Fibroblast of lung (primary cell): ENCODE data around the gene LMNTD1. TPM values are rescaled to one million over a fixed set of nuclear protein-coding genes. Genes with fewer than 3 reads are reported as not detected.

Experiments
- DNase-seq, 2 donors: peaks; one replicate each; pipeline versions ENCODE4 v3.0.0 to v3.0.0-alpha.2; 2010; ENCODE audit warnings: low read depth in 2 of 2
- H2AFZ ChIP-seq: 2 replicates; pipeline ENCODE4 v1.5.1; 2012; ENCODE audit warnings: low read length, control low read depth, inconsistent platforms
- H3K27ac ChIP-seq: 2 replicates; pipeline ENCODE4 v1.5.1; 2011; ENCODE audit warnings: low read length, control low read depth; ENCODE audit not compliant: insufficient read depth
- H3K27me3 ChIP-seq: 2 replicates; pipeline ENCODE4 v1.5.1; 2011; ENCODE audit warnings: mild to moderate bottlenecking, low read length; ENCODE audit not compliant: control insufficient read depth, insufficient read depth
- H3K36me3 ChIP-seq: 2 replicates; pipeline ENCODE4 v1.5.1; 2011; ENCODE audit warnings: low read length; ENCODE audit not compliant: control insufficient read depth, insufficient read depth
- H3K4me1 ChIP-seq: 2 replicates; pipeline ENCODE4 v1.5.1; 2011; ENCODE audit warnings: low read length; ENCODE audit not compliant: control insufficient read depth, insufficient read depth; ENCODE audit errors: extremely low read depth
- H3K4me2 ChIP-seq: 2 replicates; pipeline ENCODE4 v1.5.1; 2011; ENCODE audit warnings: low read length, control low read depth; ENCODE audit not compliant: insufficient read depth; ENCODE audit errors: extremely low read depth
- H3K4me3 ChIP-seq, 4 experiments: fragments of 200-600 bp in 1 of 4; sonication (generic) in 1 of 4; replicated peaks in 1 of 4; 2 replicates each; pipeline ENCODE4 v1.5.1; 2011 to 2016; ENCODE audit warnings: low read length in 4 of 4, low read depth in 3 of 4, mild to moderate bottlenecking in 3 of 4, control low read depth in 2 of 4, inconsistent platforms in 1 of 4, mixed read lengths in 1 of 4; ENCODE audit not compliant: insufficient read depth in 1 of 4; ENCODE audit errors: control extremely low read depth in 1 of 4
- H3K79me2 ChIP-seq: 2 replicates; pipeline ENCODE4 v1.5.1; 2012; ENCODE audit warnings: mild to moderate bottlenecking, low read length, inconsistent platforms; ENCODE audit not compliant: control insufficient read depth, insufficient read depth
- H3K9ac ChIP-seq: 2 replicates; pipeline ENCODE4 v1.5.1; 2011; ENCODE audit warnings: mild to moderate bottlenecking, low read length, control low read depth; ENCODE audit not compliant: insufficient read depth
- H3K9me3 ChIP-seq: 2 replicates; pipeline ENCODE4 v1.5.1; 2012; ENCODE audit warnings: low read depth, low read length; ENCODE audit not compliant: control insufficient read depth, insufficient read depth
- H4K20me1 ChIP-seq: 2 replicates; pipeline ENCODE4 v1.5.1; 2011; ENCODE audit warnings: low read length; ENCODE audit not compliant: control insufficient read depth, insufficient read depth; ENCODE audit errors: extremely low read depth
- EZH2 ChIP-seq: IDR thresholded peaks from 2 replicates; pipeline ENCODE4 v1.5.1; 2012; ENCODE audit warnings: low read length, control low read depth, mild to moderate bottlenecking; ENCODE audit errors: missing control alignments
- polyA plus RNA-seq, 2 donors: library from polyadenylated mRNA; depleted of rRNA in 1 of 2; stranded (reverse) in 1 of 2; unstranded in 1 of 2; fragments of >200 nt; gene quantifications; 2 replicates each; pipeline ENCODE4 v1.2.1, GENCODE V29; 2011 to 2012; ENCODE audit warnings: missing spikeins in 1 of 2
- total RNA-seq: library from RNA; depleted of rRNA; stranded (reverse); fragments of >200 nt; gene quantifications from 2 replicates; pipeline ENCODE4 v1.2.1, GENCODE V29; 2014
- TF ChIP-seq, protein P1 (sequence below), 2 donors: IDR thresholded peaks in 1 of 2; conservative IDR thresholded peaks in 1 of 2; 1 replicate in 1 of 2; 2 replicates in 1 of 2; pipeline ENCODE4 v1.5.1; 2011 to 2012; ENCODE audit warnings: low read length in 2 of 2, control low read depth in 1 of 2, inconsistent platforms in 1 of 2, low read depth in 1 of 2, mild to moderate bottlenecking in 1 of 2

The LMNTD1 gene
- total and polyA plus RNA-seq, 2 donors (not counting 1 experiment from before 2014, with no cell fraction given), result not detected

GRCh38 chr12:25590011-25590721, 37.1 kb upstream of the LMNTD1 start:
- H3K27ac ChIP-seq, result no peak overlapping the region
- H3K9me3 ChIP-seq, result no peaks in the 10 kb centered on the region
- H2AFZ ChIP-seq, result no peak overlapping the region
- H3K4me3 ChIP-seq, result no peak overlapping the region
- H3K9ac ChIP-seq, result no peak overlapping the region
- H4K20me1 ChIP-seq, result no peaks in the 10 kb centered on the region
- H3K4me2 ChIP-seq, result no peak overlapping the region
- no peaks in the 10 kb centered on the region for H3K79me2 ChIP-seq
- no peaks in the 10 kb centered on the region for H3K36me3 ChIP-seq
- no peaks in the 10 kb centered on the region for H3K4me1 ChIP-seq
- TF ChIP-seq, protein P1, sequence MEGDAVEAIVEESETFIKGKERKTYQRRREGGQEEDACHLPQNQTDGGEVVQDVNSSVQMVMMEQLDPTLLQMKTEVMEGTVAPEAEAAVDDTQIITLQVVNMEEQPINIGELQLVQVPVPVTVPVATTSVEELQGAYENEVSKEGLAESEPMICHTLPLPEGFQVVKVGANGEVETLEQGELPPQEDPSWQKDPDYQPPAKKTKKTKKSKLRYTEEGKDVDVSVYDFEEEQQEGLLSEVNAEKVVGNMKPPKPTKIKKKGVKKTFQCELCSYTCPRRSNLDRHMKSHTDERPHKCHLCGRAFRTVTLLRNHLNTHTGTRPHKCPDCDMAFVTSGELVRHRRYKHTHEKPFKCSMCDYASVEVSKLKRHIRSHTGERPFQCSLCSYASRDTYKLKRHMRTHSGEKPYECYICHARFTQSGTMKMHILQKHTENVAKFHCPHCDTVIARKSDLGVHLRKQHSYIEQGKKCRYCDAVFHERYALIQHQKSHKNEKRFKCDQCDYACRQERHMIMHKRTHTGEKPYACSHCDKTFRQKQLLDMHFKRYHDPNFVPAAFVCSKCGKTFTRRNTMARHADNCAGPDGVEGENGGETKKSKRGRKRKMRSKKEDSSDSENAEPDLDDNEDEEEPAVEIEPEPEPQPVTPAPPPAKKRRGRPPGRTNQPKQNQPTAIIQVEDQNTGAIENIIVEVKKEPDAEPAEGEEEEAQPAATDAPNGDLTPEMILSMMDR (conservative IDR thresholded peaks at IDR 0.05 in 1 of 2, IDR thresholded peaks at IDR 0.05 in 1 of 2; ENCODE audit: low read depth in 1 of 2, low read length in 2 of 2), result no peak
- no peak for TF ChIP-seq EZH2
- no peaks in the 10 kb centered on the region for H3K27me3 ChIP-seq
- peak in 1 of 2 donors; percentile 40 for DNase-seq

DNA sequence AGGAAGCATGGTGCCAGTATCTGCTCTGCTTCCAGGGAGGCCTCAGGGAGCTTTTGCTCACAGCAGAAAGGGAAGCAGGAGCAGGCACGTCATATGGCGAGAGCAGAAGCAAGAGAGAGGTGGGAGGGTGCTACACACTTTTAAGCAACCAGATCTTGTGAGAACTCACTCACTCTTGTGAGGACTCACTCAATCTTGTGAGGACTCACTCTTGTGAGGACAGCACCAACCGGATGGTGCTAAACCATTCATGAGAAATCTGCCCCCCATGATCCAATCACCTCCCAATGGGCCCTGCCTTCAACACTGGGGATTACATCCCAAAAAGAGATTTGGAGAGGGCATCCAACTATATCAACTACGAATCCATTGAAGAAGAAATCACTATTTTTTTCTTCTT, 34.3 kb upstream of the LMNTD1 start:
- no peak overlapping the region for H2AFZ ChIP-seq
- no peaks in the 10 kb centered on the region for H3K79me2 ChIP-seq
- H4K20me1 ChIP-seq, result no peaks in the 10 kb centered on the region
- H3K36me3 ChIP-seq, result no peaks in the 10 kb centered on the region
- H3K9ac ChIP-seq, result no peak overlapping the region
- no peak overlapping the region for H3K27ac ChIP-seq
- H3K27me3 ChIP-seq, result no peaks in the 10 kb centered on the region
- H3K9me3 ChIP-seq, result no peaks in the 10 kb centered on the region
- H3K4me2 ChIP-seq, result no peak overlapping the region
- TF ChIP-seq, protein P1 (conservative IDR thresholded peaks at IDR 0.05 in 1 of 2, IDR thresholded peaks at IDR 0.05 in 1 of 2; ENCODE audit: low read depth in 1 of 2, low read length in 2 of 2), result no peak
- no peak for TF ChIP-seq EZH2
- no peak for DNase-seq
- no peaks in the 10 kb centered on the region for H3K4me1 ChIP-seq
- H3K4me3 ChIP-seq, result no peak overlapping the region

DNA sequence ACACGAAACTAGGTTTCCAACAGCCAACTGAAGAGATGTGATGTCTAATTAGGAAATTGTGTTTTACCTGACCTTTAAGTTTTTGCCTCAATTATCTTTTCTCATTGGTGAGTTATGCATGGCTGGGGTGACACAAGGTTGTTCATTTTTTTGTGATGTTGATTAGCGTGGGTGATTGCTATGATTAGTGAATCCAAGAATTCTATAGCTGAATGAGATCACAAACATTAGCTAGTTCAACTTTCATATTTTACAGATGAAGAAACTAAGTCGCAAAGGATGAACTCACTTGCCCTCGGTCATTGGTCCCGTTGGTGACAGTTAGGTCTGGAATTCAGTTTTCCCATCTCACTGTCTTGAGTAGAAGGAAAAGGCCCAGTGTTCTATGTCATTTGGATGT, 32.6 kb upstream of the LMNTD1 start:
- peak in 1 of 2 donors; percentile 15 for DNase-seq
- no peaks in the 10 kb centered on the region for H3K27me3 ChIP-seq
- TF ChIP-seq EZH2, result no peak
- TF ChIP-seq, protein P1 (conservative IDR thresholded peaks at IDR 0.05 in 1 of 2, IDR thresholded peaks at IDR 0.05 in 1 of 2; ENCODE audit: low read depth in 1 of 2, low read length in 2 of 2), result no peak
- no peaks in the 10 kb centered on the region for H4K20me1 ChIP-seq
- H3K36me3 ChIP-seq, result no peaks in the 10 kb centered on the region
- no peak overlapping the region for H2AFZ ChIP-seq
- no peaks in the 10 kb centered on the region for H3K9me3 ChIP-seq
- no peak overlapping the region for H3K4me2 ChIP-seq
- H3K9ac ChIP-seq, result no peak overlapping the region
- no peak overlapping the region for H3K4me3 ChIP-seq
- no peaks in the 10 kb centered on the region for H3K79me2 ChIP-seq
- H3K27ac ChIP-seq, result no peak overlapping the region
- H3K4me1 ChIP-seq, result no peaks in the 10 kb centered on the region
